Measurements from ENCODE around the gene FAM83F.

FAM83F gene

DNA sequence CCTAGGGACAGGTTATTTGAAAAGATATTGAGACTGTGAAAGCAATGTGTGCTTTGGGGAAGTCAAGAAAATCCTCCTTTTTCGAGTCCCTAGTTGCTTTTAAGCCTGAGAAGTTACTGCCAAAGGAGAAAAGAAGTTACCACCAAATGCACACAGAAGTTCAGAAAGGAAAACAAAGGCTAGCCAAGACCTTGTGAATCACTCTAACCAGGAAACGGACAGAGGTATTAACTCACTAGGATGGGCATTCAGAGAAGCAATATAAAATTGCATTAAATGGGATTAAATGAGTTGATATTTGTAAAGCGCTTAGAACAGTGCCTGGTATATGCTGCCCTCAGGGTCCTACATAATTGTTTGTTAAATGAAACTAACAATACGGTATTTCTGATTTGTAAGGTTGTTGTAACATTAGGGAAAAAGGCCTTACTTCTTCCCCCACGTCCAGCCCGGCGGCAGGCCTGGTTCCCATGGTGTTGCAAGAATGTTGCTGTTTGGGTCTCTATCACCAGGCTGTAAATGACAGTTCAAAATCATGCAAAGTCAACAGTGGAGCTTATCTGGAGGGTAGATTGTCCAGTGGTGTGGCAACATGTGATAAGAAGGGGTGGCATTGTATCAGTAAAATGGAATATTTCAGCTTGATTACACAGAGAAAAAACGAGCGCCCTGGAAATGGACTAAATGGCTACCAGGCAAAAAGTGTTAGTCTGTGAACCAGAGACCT lies 27.5 kb upstream of the FAM83F start:
- Histone ChIP-seq H4K20me1 (ENCODE audit: insufficient read depth, low read length) (no peaks in the 10 kb centered on the region), H2AFZ (ENCODE audit: low read depth, low read length) (no peak overlapping the region), H3K4me1 (ENCODE audit: low read length) (peaks cover 4% of the 10 kb centered on the region; the same call in 1 of the 2 replicates), H3K4me2 (ENCODE audit: low read length) (no peak overlapping the region), H3K27ac (ENCODE audit: low read length) (no peak overlapping the region), H3K36me3 (replicated peaks; ENCODE audit: low read depth, low read length) (no peaks in the 10 kb centered on the region), H3K4me3 (ENCODE audit: low read length) (no peak overlapping the region), H3K27me3 (ENCODE audit: low read depth, low read length) (peaks cover 71% of the 10 kb centered on the region), H3K79me2 (ENCODE audit: low read length) (no peaks in the 10 kb centered on the region), H3K9me3 (ENCODE audit: insufficient read depth, low read length) (no peaks in the 10 kb centered on the region), H3K9ac (ENCODE audit: low read length) (no peak overlapping the region)
- TF ChIP-seq, protein P1, sequence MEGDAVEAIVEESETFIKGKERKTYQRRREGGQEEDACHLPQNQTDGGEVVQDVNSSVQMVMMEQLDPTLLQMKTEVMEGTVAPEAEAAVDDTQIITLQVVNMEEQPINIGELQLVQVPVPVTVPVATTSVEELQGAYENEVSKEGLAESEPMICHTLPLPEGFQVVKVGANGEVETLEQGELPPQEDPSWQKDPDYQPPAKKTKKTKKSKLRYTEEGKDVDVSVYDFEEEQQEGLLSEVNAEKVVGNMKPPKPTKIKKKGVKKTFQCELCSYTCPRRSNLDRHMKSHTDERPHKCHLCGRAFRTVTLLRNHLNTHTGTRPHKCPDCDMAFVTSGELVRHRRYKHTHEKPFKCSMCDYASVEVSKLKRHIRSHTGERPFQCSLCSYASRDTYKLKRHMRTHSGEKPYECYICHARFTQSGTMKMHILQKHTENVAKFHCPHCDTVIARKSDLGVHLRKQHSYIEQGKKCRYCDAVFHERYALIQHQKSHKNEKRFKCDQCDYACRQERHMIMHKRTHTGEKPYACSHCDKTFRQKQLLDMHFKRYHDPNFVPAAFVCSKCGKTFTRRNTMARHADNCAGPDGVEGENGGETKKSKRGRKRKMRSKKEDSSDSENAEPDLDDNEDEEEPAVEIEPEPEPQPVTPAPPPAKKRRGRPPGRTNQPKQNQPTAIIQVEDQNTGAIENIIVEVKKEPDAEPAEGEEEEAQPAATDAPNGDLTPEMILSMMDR (IDR thresholded peaks at IDR 0.05; ENCODE audit: low read depth, low read length) = no peak
- TF ChIP-seq EZH2phosphoT487 (IDR thresholded peaks at IDR 0.05; ENCODE audit: low read depth) = no peak

DNA sequence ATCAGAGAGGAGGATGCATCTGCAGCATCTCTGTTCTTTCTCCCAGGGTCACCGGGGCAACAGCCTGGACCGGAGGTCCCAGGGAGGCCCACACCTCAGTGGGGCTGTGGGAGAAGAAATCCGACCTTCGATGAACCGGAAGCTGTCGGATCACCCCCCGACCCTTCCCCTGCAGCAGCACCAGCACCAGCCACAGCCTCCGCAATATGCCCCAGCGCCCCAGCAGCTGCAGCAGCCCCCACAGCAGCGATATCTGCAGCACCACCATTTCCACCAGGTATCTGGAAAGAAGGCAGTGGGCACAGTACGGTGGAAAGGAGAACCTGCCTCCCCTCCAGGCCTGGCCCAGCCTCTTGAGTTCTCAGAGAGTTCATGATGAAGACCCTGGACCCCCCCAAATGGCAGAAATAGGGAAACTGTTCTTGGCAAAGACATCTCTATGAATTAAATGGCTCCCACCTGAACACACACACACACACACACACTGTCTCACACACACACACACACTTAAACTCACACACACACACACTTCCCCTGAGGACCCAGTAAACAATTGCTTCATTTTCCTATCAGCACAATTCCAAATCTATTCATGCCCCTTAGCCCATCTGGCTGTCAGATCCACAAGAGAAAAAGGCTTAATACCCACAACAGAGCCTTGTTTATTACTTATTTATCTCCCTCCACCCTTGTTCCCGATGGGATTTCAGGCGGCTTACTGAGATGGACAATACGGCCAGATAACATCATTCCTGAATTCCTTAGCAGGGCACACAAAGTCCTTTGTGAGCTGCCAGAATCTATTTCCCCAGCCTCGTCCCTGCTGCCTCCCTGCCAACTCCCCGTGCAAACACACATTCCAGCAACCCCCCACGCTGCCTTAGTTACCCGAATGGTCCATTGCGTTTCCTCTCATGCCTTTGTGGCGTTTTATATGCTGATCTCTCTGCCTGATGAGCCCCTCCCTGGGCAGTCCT lies 26.5 kb upstream of the FAM83F start:
- TF ChIP-seq EZH2phosphoT487 (IDR thresholded peaks at IDR 0.05; ENCODE audit: low read depth) = no peak
- TF ChIP-seq, protein P1 (IDR thresholded peaks at IDR 0.05; ENCODE audit: low read depth, low read length) = no peak
- H3K9me3 ChIP-seq (ENCODE audit: insufficient read depth, low read length) = no peaks in the 10 kb centered on the region
- H3K4me1 ChIP-seq (ENCODE audit: low read length) = peaks cover 4% of the 10 kb centered on the region; the same call in 1 of the 2 replicates
- H3K4me2 ChIP-seq (ENCODE audit: low read length) = no peak overlapping the region
- no peak overlapping the region for H3K9ac ChIP-seq (ENCODE audit: low read length)
- no peaks in the 10 kb centered on the region for H3K36me3 ChIP-seq (replicated peaks; ENCODE audit: low read depth, low read length)
- no peak overlapping the region for H3K4me3 ChIP-seq (ENCODE audit: low read length)
- no peaks in the 10 kb centered on the region for H3K79me2 ChIP-seq (ENCODE audit: low read length)
- no peak overlapping the region for H2AFZ ChIP-seq (ENCODE audit: low read depth, low read length)
- H3K27me3 ChIP-seq (ENCODE audit: low read depth, low read length) = peaks cover 75% of the 10 kb centered on the region
- no peaks in the 10 kb centered on the region for H4K20me1 ChIP-seq (ENCODE audit: insufficient read depth, low read length)
- H3K27ac ChIP-seq (ENCODE audit: low read length) = no peak overlapping the region

DNA sequence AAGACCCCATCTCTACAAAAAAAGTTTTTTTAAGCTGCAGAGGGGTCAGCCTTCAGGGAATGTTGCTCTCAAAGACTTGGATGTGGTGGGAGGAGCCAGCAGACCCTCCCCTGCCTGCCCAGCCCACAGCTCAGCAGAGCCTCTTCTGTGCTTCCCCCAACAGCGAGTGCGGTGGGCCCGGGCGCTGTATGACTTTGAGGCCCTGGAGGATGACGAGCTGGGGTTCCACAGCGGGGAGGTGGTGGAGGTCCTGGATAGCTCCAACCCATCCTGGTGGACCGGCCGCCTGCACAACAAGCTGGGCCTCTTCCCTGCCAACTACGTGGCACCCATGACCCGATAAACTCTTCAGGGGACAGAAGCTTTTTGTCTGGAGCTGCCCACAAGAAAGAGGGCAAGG lies 24.0 kb upstream of the FAM83F start:
- no peak overlapping the region for H3K4me3 ChIP-seq (ENCODE audit: low read length)
- H3K4me1 ChIP-seq (ENCODE audit: low read length) = no peaks in the 10 kb centered on the region
- no peaks in the 10 kb centered on the region for H3K36me3 ChIP-seq (replicated peaks; ENCODE audit: low read depth, low read length)
- H3K79me2 ChIP-seq (ENCODE audit: low read length) = no peaks in the 10 kb centered on the region
- peaks cover 82% of the 10 kb centered on the region for H3K27me3 ChIP-seq (ENCODE audit: low read depth, low read length)
- H3K27ac ChIP-seq (ENCODE audit: low read length) = no peak overlapping the region
- no peak overlapping the region for H3K9ac ChIP-seq (ENCODE audit: low read length)
- TF ChIP-seq, protein P1 (IDR thresholded peaks at IDR 0.05; ENCODE audit: low read depth, low read length) = no peak
- no peak for TF ChIP-seq EZH2phosphoT487 (IDR thresholded peaks at IDR 0.05; ENCODE audit: low read depth)
- H4K20me1 ChIP-seq (ENCODE audit: insufficient read depth, low read length) = no peaks in the 10 kb centered on the region
- no peak overlapping the region for H3K4me2 ChIP-seq (ENCODE audit: low read length)
- H3K9me3 ChIP-seq (ENCODE audit: insufficient read depth, low read length) = no peaks in the 10 kb centered on the region
- H2AFZ ChIP-seq (ENCODE audit: low read depth, low read length) = no peak overlapping the region

DNA sequence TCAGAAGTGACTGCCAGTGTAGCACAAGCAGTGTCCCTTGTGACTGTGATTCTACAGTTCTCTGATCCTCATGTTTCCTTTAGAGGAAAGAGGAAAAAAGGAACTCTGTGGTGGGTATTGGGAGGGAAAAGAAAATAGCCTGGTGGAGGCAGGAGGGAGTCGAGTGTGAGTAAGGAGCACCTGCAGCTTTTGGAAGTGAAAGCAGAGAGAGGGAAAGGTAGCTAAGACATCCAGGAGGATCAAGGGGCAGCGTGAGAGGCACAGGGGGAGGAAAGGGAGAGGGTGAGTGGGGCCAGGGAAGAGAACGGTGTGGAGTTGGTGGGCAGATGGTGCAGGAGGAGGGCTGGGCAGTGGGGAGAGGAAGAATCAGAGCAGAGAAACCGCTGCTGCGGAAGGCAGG lies 22.1 kb upstream of the FAM83F start:
- Histone ChIP-seq H3K9ac (ENCODE audit: low read length) (no peak overlapping the region), H3K4me3 (ENCODE audit: low read length) (no peak overlapping the region), H3K4me1 (ENCODE audit: low read length) (no peaks in the 10 kb centered on the region), H3K4me2 (ENCODE audit: low read length) (no peak overlapping the region), H3K27me3 (ENCODE audit: low read depth, low read length) (peaks cover 82% of the 10 kb centered on the region), H2AFZ (ENCODE audit: low read depth, low read length) (no peak overlapping the region), H4K20me1 (ENCODE audit: insufficient read depth, low read length) (no peaks in the 10 kb centered on the region), H3K27ac (ENCODE audit: low read length) (no peak overlapping the region), H3K79me2 (ENCODE audit: low read length) (no peaks in the 10 kb centered on the region), H3K36me3 (replicated peaks; ENCODE audit: low read depth, low read length) (no peaks in the 10 kb centered on the region), H3K9me3 (ENCODE audit: insufficient read depth, low read length) (no peaks in the 10 kb centered on the region)
- TF ChIP-seq, protein P1 (IDR thresholded peaks at IDR 0.05; ENCODE audit: low read depth, low read length) = no peak
- TF ChIP-seq EZH2phosphoT487 (IDR thresholded peaks at IDR 0.05; ENCODE audit: low read depth) = no peak

Data from OCI-LY3 (cell line).